Pericardium fibroblast (primary cell): ENCODE results near the gene OR56A1. TPM values are rescaled to one million over a fixed set of nuclear protein-coding genes. Genes with fewer than 3 reads are reported as not detected.

ENCODE experiments used
- total RNA-seq: library from RNA; depleted of rRNA; stranded (reverse); fragments of >200 nt; gene quantifications from 2 replicates; pipeline ENCODE4 v1.2.3, GENCODE V29; 2015

The OR56A1 gene, protein sequence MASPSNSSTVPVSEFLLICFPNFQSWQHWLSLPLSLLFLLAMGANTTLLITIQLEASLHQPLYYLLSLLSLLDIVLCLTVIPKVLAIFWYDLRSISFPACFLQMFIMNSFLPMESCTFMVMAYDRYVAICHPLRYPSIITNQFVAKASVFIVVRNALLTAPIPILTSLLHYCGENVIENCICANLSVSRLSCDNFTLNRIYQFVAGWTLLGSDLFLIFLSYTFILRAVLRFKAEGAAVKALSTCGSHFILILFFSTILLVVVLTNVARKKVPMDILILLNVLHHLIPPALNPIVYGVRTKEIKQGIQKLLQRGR
- not detected in 2 replicates for total RNA-seq

DNA sequence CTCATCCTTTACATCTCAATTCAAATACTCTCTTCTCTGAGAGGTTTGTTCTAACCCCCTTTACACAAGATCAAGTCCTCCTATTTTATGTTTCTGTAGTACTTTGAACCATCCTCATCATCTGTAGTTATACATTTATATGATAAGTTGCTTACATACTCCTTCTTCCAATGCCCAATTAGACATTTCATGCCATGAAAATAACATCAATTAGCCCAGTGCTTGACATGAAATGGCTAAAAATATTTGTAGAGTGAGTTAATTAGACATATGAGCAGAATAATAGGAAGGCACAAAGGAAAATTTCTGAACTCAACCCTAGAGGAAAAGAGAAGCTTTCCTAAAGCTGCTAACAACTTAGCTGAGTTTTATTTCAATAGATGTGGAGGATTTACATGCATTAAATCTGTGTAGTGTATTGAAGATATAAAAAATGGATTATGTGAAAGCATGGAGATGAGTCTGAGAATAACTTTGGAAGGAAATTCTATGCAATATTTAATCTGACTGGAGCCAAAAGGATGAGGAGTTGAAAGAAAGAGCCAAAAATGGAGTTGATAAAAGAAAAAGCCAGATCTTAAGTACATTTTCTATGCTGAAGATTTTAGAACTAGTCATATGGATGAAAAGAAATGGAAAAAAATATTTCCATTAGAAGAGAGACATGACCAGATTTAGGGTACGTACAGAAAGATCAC lies at the start of gene OR56A1:
Gene OR56A1, minus strand, starts transcription at position 51 of the 698 bp plus-strand sequence. CDS start 3,066 bp downstream, outside the sequence.

DNA sequence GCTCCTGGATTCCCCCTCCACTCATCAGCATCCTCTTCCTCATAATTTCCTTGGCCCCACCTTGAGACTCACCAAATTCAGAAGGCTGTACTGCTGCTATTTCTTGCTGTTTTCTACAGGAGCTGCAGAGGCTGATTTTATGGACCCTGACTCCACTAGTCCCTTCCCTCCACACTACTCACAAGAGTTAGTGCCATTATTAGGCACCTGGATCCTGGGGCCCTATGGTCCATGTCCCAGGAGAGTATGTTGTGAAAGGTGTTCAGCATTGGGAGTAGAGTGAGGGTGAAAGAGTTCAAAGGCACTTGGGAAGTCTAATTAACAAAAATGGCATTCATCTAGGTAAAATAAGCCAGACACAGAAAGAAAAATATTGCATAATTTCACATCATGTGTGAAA lies 23.7 kb downstream of the OR56A1 start, which contains the start of gene OR56A4:
Gene OR56A4, minus strand, starts transcription at position 101 of the 400 bp plus-strand sequence. CDS start 3,954 bp downstream, outside the sequence.

DNA sequence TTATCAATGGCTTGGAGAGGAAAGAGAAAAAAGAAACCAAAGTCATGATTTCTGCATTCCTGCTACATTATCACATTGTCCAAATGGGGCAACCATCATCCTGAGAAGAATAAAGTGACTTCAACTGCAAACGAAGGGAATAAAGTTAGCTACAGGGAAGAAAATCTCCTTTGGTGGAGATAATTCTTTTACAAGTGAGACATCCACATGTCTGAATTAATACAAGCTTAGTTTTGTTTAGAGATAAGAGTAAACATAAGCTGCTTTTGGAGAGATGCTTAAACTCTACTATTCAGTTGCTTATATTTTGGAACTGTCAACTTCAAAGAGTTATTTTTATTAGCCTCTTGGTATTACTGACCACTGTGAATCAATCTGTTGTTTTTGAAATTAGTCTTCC lies 43.7 kb downstream of the OR56A1 start, which contains the start of gene OR52L1:
Gene OR52L1, minus strand, starts transcription at position 101 of the 400 bp plus-strand sequence. Its CDS starts 55 bp downstream, at position 46.

Other genes with a start within 250 kb of the OR56A1 start
- gene OR52N5, start 247.4 kb downstream of the OR56A1 start, total RNA-seq, result not detected in 2 replicates
- not detected in 2 replicates for gene OR52N1, start 239.5 kb downstream of the OR56A1 start, total RNA-seq
- not detected in 2 replicates for gene OR52N2, start 221.8 kb downstream of the OR56A1 start, total RNA-seq
- not detected in 2 replicates for gene OR52E6, start 188.9 kb downstream of the OR56A1 start, total RNA-seq
- not detected in 2 replicates for gene OR52E8, start 173.1 kb downstream of the OR56A1 start, total RNA-seq
- gene OR52E4, start 150.1 kb downstream of the OR56A1 start, total RNA-seq, result not detected in 2 replicates
- gene OR52E5, start 137.6 kb downstream of the OR56A1 start, total RNA-seq, result not detected in 2 replicates
- gene OR56A3, start 88.5 kb downstream of the OR56A1 start, total RNA-seq, result not detected in 2 replicates
- not detected in 2 replicates for gene OR56A5, start 62.3 kb downstream of the OR56A1 start, total RNA-seq
- not detected in 2 replicates for gene OR52L1, start 43.8 kb downstream of the OR56A1 start, total RNA-seq
- gene OR56A4, start 23.8 kb downstream of the OR56A1 start, total RNA-seq, result not detected in 2 replicates
- not detected in 2 replicates for gene OR56B4, start 76.9 kb upstream of the OR56A1 start, total RNA-seq
- gene OR52B2, start 139.6 kb upstream of the OR56A1 start, total RNA-seq, result not detected in 2 replicates
- gene OR52W1, start 168.5 kb upstream of the OR56A1 start, total RNA-seq, result not detected in 2 replicates
- not detected in 2 replicates for gene C11orf42, start 174.8 kb upstream of the OR56A1 start, total RNA-seq
- 12.1 and 13.3 TPM in 2 replicates for gene FHIP1B, start 203.9 kb upstream of the OR56A1 start, total RNA-seq
- gene CNGA4, start 208.3 kb upstream of the OR56A1 start, total RNA-seq, result not detected in 2 replicates
- not detected in 2 replicates for gene CCKBR, start 229.1 kb upstream of the OR56A1 start, total RNA-seq